H1 (cell line): ENCODE data around the gene ZNF490. TPM values are rescaled to one million over a fixed set of nuclear protein-coding genes. Genes with fewer than 3 reads are reported as not detected.

Experiments used
- CTCF ChIA-PET: fragments of 300-600 bp; sonication (Branson Sonifier 250); formaldehyde crosslinking; loops from one replicate; lab custom pipeline; 2021; ENCODE audit not compliant: partially characterized antibody; lab: Charles Lee
- POLR2A ChIA-PET: fragments of 300-600 bp; sonication (Branson Sonifier 250); formaldehyde crosslinking; loops from one replicate; lab custom pipeline; 2021; ENCODE audit warnings: inconsistent platforms; ENCODE audit not compliant: partially characterized antibody; lab: Charles Lee
- DNase-seq, 2 experiments: peaks; one replicate each; pipeline versions ENCODE4 v3.0.0 to v3.0.0-alpha.2; 2010 to 2022; ENCODE audit warnings: low spot score in 2 of 2, low read depth in 1 of 2, mixed read lengths in 1 of 2
- FAIRE-seq: peaks from 2 replicates; lab custom pipeline; 2011; peaks lifted over from hg19 to GRCh38; lab: Jason Lieb, UNC
- H2AFZ ChIP-seq: 2 replicates; pipeline ENCODE4 v1.8.1; 2012; ENCODE audit warnings: low read length, inconsistent platforms
- H2AK5ac ChIP-seq: 2 replicates; pipeline ENCODE4 v1.6.1; 2013; ENCODE audit warnings: low read depth, low read length
- H2BK120ac ChIP-seq: replicated peaks from 2 replicates; pipeline ENCODE3; 2013; ENCODE audit warnings: low read depth, low read length, inconsistent platforms
- H2BK12ac ChIP-seq: 2 replicates; pipeline ENCODE4 v1.6.1; 2013; ENCODE audit warnings: low read depth, low read length
- H2BK15ac ChIP-seq: 2 replicates; pipeline ENCODE4 v1.6.1; 2013; ENCODE audit warnings: low read length
- H2BK20ac ChIP-seq: 2 replicates; pipeline ENCODE4 v1.6.1; 2013; ENCODE audit warnings: low read length
- H2BK5ac ChIP-seq: 2 replicates; pipeline ENCODE4 v1.6.1; 2013; ENCODE audit warnings: low read depth, low read length
- H3K14ac ChIP-seq: 2 replicates; pipeline ENCODE4 v1.6.1; 2013; ENCODE audit warnings: inconsistent platforms; ENCODE audit not compliant: insufficient read length
- H3K18ac ChIP-seq: 2 replicates; pipeline ENCODE4 v1.6.1; 2013; ENCODE audit warnings: low read length; ENCODE audit errors: extremely low read depth
- H3K23ac ChIP-seq: 2 replicates; pipeline ENCODE4 v1.6.1; 2013; ENCODE audit warnings: inconsistent platforms; ENCODE audit not compliant: insufficient read length
- H3K23me2 ChIP-seq: 2 replicates; pipeline ENCODE4 v1.6.1; 2013; ENCODE audit warnings: low read depth, low read length
- H3K27ac ChIP-seq: 2 replicates; pipeline ENCODE4 v1.6.1; 2011; ENCODE audit warnings: low read depth, low read length, inconsistent platforms
- H3K27me3 ChIP-seq, 4 experiments: replicated peaks in 1 of 4; 1 replicate in 1 of 4; 2 replicates in 3 of 4; pipeline versions ENCODE4 v1.6.1 to v1.8.1; 2011 to 2013; ENCODE audit warnings: low read length in 3 of 4, mild to moderate bottlenecking in 3 of 4, inconsistent platforms in 2 of 4, mixed read lengths in 2 of 4, moderate library complexity in 1 of 4; ENCODE audit not compliant: control insufficient read depth in 3 of 4, insufficient read depth in 3 of 4; ENCODE audit errors: extremely low read depth in 1 of 4
- H3K36me3 ChIP-seq, 4 experiments: 2 replicates each; pipeline versions ENCODE4 v1.6.1 to v1.8.1; 2011 to 2013; ENCODE audit warnings: mild to moderate bottlenecking in 4 of 4, low read length in 3 of 4, moderate library complexity in 2 of 4, control low read depth in 1 of 4, inconsistent platforms in 1 of 4; ENCODE audit not compliant: insufficient read depth in 4 of 4, control insufficient read depth in 2 of 4
- H3K4ac ChIP-seq: replicated peaks from 2 replicates; pipeline ENCODE3; 2013; ENCODE audit warnings: low read length, low read depth, mixed read lengths, inconsistent platforms; ENCODE audit not compliant: insufficient read length
- H3K4me1 ChIP-seq, 4 experiments: replicated peaks in 1 of 4; 1 replicate in 1 of 4; 2 replicates in 3 of 4; pipeline versions ENCODE4 v1.6.1 to v1.8.1; 2011 to 2013; ENCODE audit warnings: low read length in 3 of 4, inconsistent platforms in 2 of 4, mixed read lengths in 1 of 4; ENCODE audit not compliant: insufficient read depth in 4 of 4, control insufficient read depth in 3 of 4
- H3K4me2 ChIP-seq, 2 experiments: 2 replicates each; pipeline versions ENCODE4 v1.6.1 to v1.8.1; 2011 to 2013; ENCODE audit warnings: low read depth in 2 of 2, low read length in 2 of 2, control low read depth in 1 of 2, inconsistent platforms in 1 of 2, mild to moderate bottlenecking in 1 of 2; ENCODE audit not compliant: insufficient read depth in 1 of 2
- H3K4me3 ChIP-seq, 4 experiments: fragments of 200-600, 300-600 bp in 1 of 4; sonication (generic), shearing (Covaris generic), sonication (Bioruptor Twin) in 1 of 4; 2 replicates each; pipeline versions ENCODE4 v1.5.1 to v1.8.1; 2011 to 2016; ENCODE audit warnings: low read length in 4 of 4, low read depth in 3 of 4, control low read depth in 2 of 4, inconsistent platforms in 2 of 4, mild to moderate bottlenecking in 2 of 4, mixed read lengths in 1 of 4, moderate library complexity in 1 of 4; ENCODE audit not compliant: insufficient read depth in 2 of 4; ENCODE audit errors: extremely low read depth in 1 of 4
- H3K56ac ChIP-seq: replicated peaks from 2 replicates; pipeline ENCODE3; 2013; ENCODE audit warnings: low read depth, mild to moderate bottlenecking, mixed read lengths, low read length, inconsistent platforms; ENCODE audit not compliant: insufficient read length
- H3K79me1 ChIP-seq: 2 replicates; pipeline ENCODE4 v1.6.1; 2013; ENCODE audit warnings: low read depth, low read length, control low read depth
- H3K79me2 ChIP-seq, 2 experiments: 2 replicates each; pipeline versions ENCODE4 v1.6.1 to v1.8.1; 2012 to 2013; ENCODE audit warnings: low read length in 2 of 2, mild to moderate bottlenecking in 2 of 2, inconsistent platforms in 1 of 2; ENCODE audit not compliant: insufficient read depth in 2 of 2, control insufficient read depth in 1 of 2
- H3K9ac ChIP-seq, 4 experiments: replicated peaks in 1 of 4; 1 replicate in 1 of 4; 2 replicates in 3 of 4; pipeline versions ENCODE4 v1.6.1 to v1.8.1; 2011 to 2013; ENCODE audit warnings: low read depth in 3 of 4, low read length in 3 of 4, control low read depth in 2 of 4, mild to moderate bottlenecking in 2 of 4, moderate library complexity in 2 of 4, inconsistent platforms in 1 of 4; ENCODE audit errors: extremely low read depth in 1 of 4
- H3K9me3 ChIP-seq, 2 experiments: 2 replicates each; pipeline versions ENCODE4 v1.6.1 to v1.8.1; 2012 to 2013; ENCODE audit warnings: mild to moderate bottlenecking in 2 of 2, moderate library complexity in 2 of 2, control low read depth in 1 of 2, inconsistent platforms in 1 of 2, low read depth in 1 of 2, low read length in 1 of 2, mixed read lengths in 1 of 2; ENCODE audit not compliant: insufficient read depth in 2 of 2
- H4K20me1 ChIP-seq, 2 experiments: replicated peaks in 1 of 2; 2 replicates each; pipeline versions ENCODE3 to v1.8.1; 2011 to 2013; ENCODE audit warnings: inconsistent platforms in 2 of 2, low read length in 2 of 2, mild to moderate bottlenecking in 1 of 2; ENCODE audit not compliant: insufficient read depth in 2 of 2, control insufficient read depth in 1 of 2
- H4K5ac ChIP-seq: 2 replicates; pipeline ENCODE4 v1.6.1; 2013; ENCODE audit warnings: low read length, low read depth, mixed read lengths, inconsistent platforms; ENCODE audit not compliant: insufficient read length
- H4K8ac ChIP-seq: 2 replicates; pipeline ENCODE4 v1.8.0; 2013; ENCODE audit warnings: mild to moderate bottlenecking, moderate library complexity, low read length, inconsistent platforms; ENCODE audit not compliant: insufficient read depth; ENCODE audit errors: extremely low read depth
- H4K91ac ChIP-seq: replicated peaks from 2 replicates; pipeline ENCODE3; 2013; ENCODE audit warnings: low read length, mixed read lengths, inconsistent platforms; ENCODE audit not compliant: insufficient read length
- MAX ChIP-seq: IDR thresholded peaks from 2 replicates; pipeline ENCODE4 v1.6.1; 2012; ENCODE audit warnings: inconsistent platforms
- TCF12 ChIP-seq: IDR thresholded peaks from 2 replicates; pipeline ENCODE4 v1.6.1; 2011; ENCODE audit warnings: low read depth, mild to moderate bottlenecking, low read length
- WGBS, 2 experiments: shearing (Covaris generic) in 1 of 2; methylation state at CpG; one replicate each; pipeline versions ENCODE4 v1.1.6 to v1.1.7; 2013 to 2015; ENCODE audit warnings: low lambda C conversion rate in 2 of 2, mixed read lengths in 2 of 2, inconsistent platforms in 1 of 2, low coverage in 1 of 2, missing lambda C conversion rate in 1 of 2; ENCODE audit not compliant: insufficient replicate concordance in 2 of 2, insufficient coverage in 1 of 2, insufficient read length in 1 of 2; ENCODE audit errors: extremely low coverage in 1 of 2, missing lambda C conversion rate in 1 of 2; 5-methylcytosine and 5-hydroxymethylcytosine counted together
- polyA plus RNA-seq, 7 experiments: library from polyadenylated mRNA; depleted of rRNA in 3 of 7; stranded (reverse) in 5 of 7; unstranded in 2 of 7; fragments of >200 nt in 5 of 7; fragments of 200-250 nt in 2 of 7; gene quantifications; 1 replicate in 5 of 7; 2 replicates in 1 of 7; 4 replicates in 1 of 7; pipeline versions ENCODE4 v1.2.1 to v1.2.3, GENCODE V29; 2011 to 2013; ENCODE audit warnings: missing spikeins in 2 of 7, mixed read lengths in 2 of 7
- total RNA-seq: library from RNA; stranded (reverse); fragmentation: NEBNext Ultra II Directional; extraction: Animal tissue kit (Norgen Biotek cat#: 25700); gene quantifications from 2 replicates; pipeline ENCODE4 v1.2.1, GENCODE V29; 2021
- TF ChIP-seq, protein P1 (sequence below): IDR thresholded peaks from 2 replicates; pipeline ENCODE4 v1.6.1; 2012; ENCODE audit warnings: inconsistent platforms

ZNF490 gene
- total and polyA plus RNA-seq, 2 of the 8 experiments (the other 6 are each of a cell fraction or from before 2014, with no cell fraction given): 1.7 to 9.0 TPM

- Histone ChIP-seq H3K9me3 (no peaks in the 10 kb centered on the region), H2BK120ac (no peak overlapping the region), H3K4me3 (no peak overlapping the region), H3K27ac (no peak overlapping the region), H3K18ac (no peak overlapping the region), H3K14ac (no peak overlapping the region), H3K23ac (no peak overlapping the region), H3K4ac (no peak overlapping the region), H2AFZ (no peak overlapping the region), H2BK12ac (0 out of 2 replicates have a peak overlapping the region, but pooled peaks have one; percentile 60), H3K4me1 (peaks cover 0 to 7% (median 0%) of the 10 kb centered on the region in 4 experiments; a peak in 2 of 7 replicates), H2BK15ac (no peak overlapping the region), H4K5ac (no peak overlapping the region), H3K23me2 (no peaks in the 10 kb centered on the region), H3K56ac (no peak overlapping the region), H3K9ac (no peak overlapping the region), H3K79me2 (no peaks in the 10 kb centered on the region), H2BK5ac (0 out of 2 replicates have a peak overlapping the region, but pooled peaks have one; percentile 21), H3K27me3 (no peaks in the 10 kb centered on the region), H4K20me1 (no peaks in the 10 kb centered on the region), H3K79me1 (no peaks in the 10 kb centered on the region), H4K91ac (no peak overlapping the region), H2BK20ac (no peak overlapping the region), H2AK5ac (no peak overlapping the region), H3K4me2 (no peak overlapping the region), H3K36me3 (peaks cover 0 to 11% (median 0%) of the 10 kb centered on the region in 4 experiments; a peak in 1 of 8 replicates), H4K8ac (no peak overlapping the region)
- TF ChIP-seq TCF12 (0 out of 2 replicates have a peak, but pooled peaks have one; percentile 16), MAX (no peak)
- TF ChIP-seq, protein P1, sequence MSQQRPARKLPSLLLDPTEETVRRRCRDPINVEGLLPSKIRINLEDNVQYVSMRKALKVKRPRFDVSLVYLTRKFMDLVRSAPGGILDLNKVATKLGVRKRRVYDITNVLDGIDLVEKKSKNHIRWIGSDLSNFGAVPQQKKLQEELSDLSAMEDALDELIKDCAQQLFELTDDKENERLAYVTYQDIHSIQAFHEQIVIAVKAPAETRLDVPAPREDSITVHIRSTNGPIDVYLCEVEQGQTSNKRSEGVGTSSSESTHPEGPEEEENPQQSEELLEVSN: 0 out of 2 replicates have a peak, but pooled peaks have one; percentile 13
- DNase-seq: no peak
- POLR2A ChIA-PET: interaction anchor here (1.3 to 1.8 kb wide), 2 partner anchors 37 to 40 kb away, joined by 4 to 6 read pairs; partner anchors contain the start of genes ZNF490 and ZNF791
- WGBS, 2 experiments: 89% methylated on average over 7 of the region's 7 CpGs; no CpG with 5 or more reads in 1 of the 2 experiments
- no peak for FAIRE-seq
- CTCF ChIA-PET: interaction anchor here (0.6 to 1.9 kb wide), 9 partner anchors 9 to 98 kb away, joined by 3 to 10 read pairs (median 4); no protein-coding TSS in a partner anchor
Observed at GRCh38 chr19:12574036-12574435, 36.6 kb downstream of the ZNF490 start.
